ENCODE results near the gene CFAP100.

- TF ChIP-seq SIN3A (IDR thresholded peaks at IDR 0.05; ENCODE audit: low read depth) = no peak
- TF ChIP-seq, protein P1, sequence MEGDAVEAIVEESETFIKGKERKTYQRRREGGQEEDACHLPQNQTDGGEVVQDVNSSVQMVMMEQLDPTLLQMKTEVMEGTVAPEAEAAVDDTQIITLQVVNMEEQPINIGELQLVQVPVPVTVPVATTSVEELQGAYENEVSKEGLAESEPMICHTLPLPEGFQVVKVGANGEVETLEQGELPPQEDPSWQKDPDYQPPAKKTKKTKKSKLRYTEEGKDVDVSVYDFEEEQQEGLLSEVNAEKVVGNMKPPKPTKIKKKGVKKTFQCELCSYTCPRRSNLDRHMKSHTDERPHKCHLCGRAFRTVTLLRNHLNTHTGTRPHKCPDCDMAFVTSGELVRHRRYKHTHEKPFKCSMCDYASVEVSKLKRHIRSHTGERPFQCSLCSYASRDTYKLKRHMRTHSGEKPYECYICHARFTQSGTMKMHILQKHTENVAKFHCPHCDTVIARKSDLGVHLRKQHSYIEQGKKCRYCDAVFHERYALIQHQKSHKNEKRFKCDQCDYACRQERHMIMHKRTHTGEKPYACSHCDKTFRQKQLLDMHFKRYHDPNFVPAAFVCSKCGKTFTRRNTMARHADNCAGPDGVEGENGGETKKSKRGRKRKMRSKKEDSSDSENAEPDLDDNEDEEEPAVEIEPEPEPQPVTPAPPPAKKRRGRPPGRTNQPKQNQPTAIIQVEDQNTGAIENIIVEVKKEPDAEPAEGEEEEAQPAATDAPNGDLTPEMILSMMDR (IDR thresholded peaks at IDR 0.05 in 2 of 3, conservative IDR thresholded peaks at IDR 0.05 in 1 of 3; ENCODE audit: borderline replicate concordance in 1 of 3, insufficient read depth in 1 of 3, low read depth in 2 of 3, low read length in 2 of 3) = no peak
- no peak for TF ChIP-seq JUND (IDR thresholded peaks at IDR 0.05)
- TF ChIP-seq RAD21 (IDR thresholded peaks at IDR 0.05; ENCODE audit: low read depth) = no peak
- no peak for TF ChIP-seq MAX (IDR thresholded peaks at IDR 0.05)
- no peak for TF ChIP-seq SP1 (IDR thresholded peaks at IDR 0.05; ENCODE audit: low read depth)
- no peak for TF ChIP-seq EZH2 (IDR thresholded peaks at IDR 0.05)
- TF ChIP-seq, protein P2, sequence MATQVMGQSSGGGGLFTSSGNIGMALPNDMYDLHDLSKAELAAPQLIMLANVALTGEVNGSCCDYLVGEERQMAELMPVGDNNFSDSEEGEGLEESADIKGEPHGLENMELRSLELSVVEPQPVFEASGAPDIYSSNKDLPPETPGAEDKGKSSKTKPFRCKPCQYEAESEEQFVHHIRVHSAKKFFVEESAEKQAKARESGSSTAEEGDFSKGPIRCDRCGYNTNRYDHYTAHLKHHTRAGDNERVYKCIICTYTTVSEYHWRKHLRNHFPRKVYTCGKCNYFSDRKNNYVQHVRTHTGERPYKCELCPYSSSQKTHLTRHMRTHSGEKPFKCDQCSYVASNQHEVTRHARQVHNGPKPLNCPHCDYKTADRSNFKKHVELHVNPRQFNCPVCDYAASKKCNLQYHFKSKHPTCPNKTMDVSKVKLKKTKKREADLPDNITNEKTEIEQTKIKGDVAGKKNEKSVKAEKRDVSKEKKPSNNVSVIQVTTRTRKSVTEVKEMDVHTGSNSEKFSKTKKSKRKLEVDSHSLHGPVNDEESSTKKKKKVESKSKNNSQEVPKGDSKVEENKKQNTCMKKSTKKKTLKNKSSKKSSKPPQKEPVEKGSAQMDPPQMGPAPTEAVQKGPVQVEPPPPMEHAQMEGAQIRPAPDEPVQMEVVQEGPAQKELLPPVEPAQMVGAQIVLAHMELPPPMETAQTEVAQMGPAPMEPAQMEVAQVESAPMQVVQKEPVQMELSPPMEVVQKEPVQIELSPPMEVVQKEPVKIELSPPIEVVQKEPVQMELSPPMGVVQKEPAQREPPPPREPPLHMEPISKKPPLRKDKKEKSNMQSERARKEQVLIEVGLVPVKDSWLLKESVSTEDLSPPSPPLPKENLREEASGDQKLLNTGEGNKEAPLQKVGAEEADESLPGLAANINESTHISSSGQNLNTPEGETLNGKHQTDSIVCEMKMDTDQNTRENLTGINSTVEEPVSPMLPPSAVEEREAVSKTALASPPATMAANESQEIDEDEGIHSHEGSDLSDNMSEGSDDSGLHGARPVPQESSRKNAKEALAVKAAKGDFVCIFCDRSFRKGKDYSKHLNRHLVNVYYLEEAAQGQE (IDR thresholded peaks at IDR 0.05; ENCODE audit: low read depth) = no peak
- no peak for TF ChIP-seq EZH2phosphoT487 (IDR thresholded peaks at IDR 0.05; ENCODE audit: borderline replicate concordance)
- TF ChIP-seq POLR2AphosphoS5 (IDR thresholded peaks at IDR 0.05; ENCODE audit: low read depth, low read length) = no peak
- TF ChIP-seq TCF7L2 (IDR thresholded peaks at IDR 0.05; ENCODE audit: borderline replicate concordance, extremely low read depth, insufficient read depth, insufficient read length) = no peak
- no peak for TF ChIP-seq YY1 (IDR thresholded peaks at IDR 0.05; ENCODE audit: extremely low read depth, insufficient replicate concordance, low read depth, low read length)
- TF ChIP-seq, protein P3, sequence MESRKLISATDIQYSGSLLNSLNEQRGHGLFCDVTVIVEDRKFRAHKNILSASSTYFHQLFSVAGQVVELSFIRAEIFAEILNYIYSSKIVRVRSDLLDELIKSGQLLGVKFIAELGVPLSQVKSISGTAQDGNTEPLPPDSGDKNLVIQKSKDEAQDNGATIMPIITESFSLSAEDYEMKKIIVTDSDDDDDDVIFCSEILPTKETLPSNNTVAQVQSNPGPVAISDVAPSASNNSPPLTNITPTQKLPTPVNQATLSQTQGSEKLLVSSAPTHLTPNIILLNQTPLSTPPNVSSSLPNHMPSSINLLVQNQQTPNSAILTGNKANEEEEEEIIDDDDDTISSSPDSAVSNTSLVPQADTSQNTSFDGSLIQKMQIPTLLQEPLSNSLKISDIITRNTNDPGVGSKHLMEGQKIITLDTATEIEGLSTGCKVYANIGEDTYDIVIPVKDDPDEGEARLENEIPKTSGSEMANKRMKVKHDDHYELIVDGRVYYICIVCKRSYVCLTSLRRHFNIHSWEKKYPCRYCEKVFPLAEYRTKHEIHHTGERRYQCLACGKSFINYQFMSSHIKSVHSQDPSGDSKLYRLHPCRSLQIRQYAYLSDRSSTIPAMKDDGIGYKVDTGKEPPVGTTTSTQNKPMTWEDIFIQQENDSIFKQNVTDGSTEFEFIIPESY (IDR thresholded peaks at IDR 0.05; ENCODE audit: extremely low read depth, insufficient replicate concordance, low read length) = no peak
- TF ChIP-seq, protein P4, sequence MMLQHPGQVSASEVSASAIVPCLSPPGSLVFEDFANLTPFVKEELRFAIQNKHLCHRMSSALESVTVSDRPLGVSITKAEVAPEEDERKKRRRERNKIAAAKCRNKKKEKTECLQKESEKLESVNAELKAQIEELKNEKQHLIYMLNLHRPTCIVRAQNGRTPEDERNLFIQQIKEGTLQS (IDR thresholded peaks at IDR 0.05) = no peak
These were observed 16.4 kb upstream of the CFAP100 start for GRCh38 chr3:126378341-126378751.
